Astrocyte (in vitro differentiated cells and primary cell): ENCODE results near the gene GPR141.

Source experiments
- CTCF ChIP-seq: IDR thresholded peaks from 2 replicates; pipeline ENCODE4 v1.5.1; 2011; ENCODE audit warnings: low read depth, mild to moderate bottlenecking, inconsistent platforms, low read length, moderate library complexity; ENCODE audit not compliant: insufficient read depth
- EZH2 ChIP-seq: IDR thresholded peaks from 2 replicates; pipeline ENCODE4 v1.6.1; 2012; ENCODE audit warnings: mild to moderate bottlenecking, low read length, inconsistent platforms; ENCODE audit not compliant: insufficient read depth

GRCh38 chr7:37683246-37684120 lies at the start of gene GPR141:
- TF ChIP-seq CTCF (no peak), EZH2 (no peak)
